ENCODE measurements around the gene KIZ. TPM values are rescaled to one million over a fixed set of nuclear protein-coding genes. Genes with fewer than 3 reads are reported as not detected.

Gene KIZ
- total and polyA plus RNA-seq, 2 experiments from 2014 or later = 58.3 to 63.6 TPM

- Mint-ChIP-seq H3K36me3 (ENCODE audit: low read depth) (peaks cover 18% of the 10 kb centered on the region), H3K27me3 (ENCODE audit: insufficient read depth, low read depth, poor library complexity) (no peaks in the 10 kb centered on the region), H3K9me3 (no peaks in the 10 kb centered on the region), H3K4me1 (peaks cover 6% of the 10 kb centered on the region; the same call in 2 of the 3 replicates), H3K4me3 (no peak overlapping the region), H3K27ac (no peak overlapping the region)
- 0 out of 2 replicates have a peak overlapping the region, but pooled peaks have one; percentile 66 for H3K27ac ChIP-seq (ENCODE audit: low read depth)
- H4K20me1 ChIP-seq (replicated peaks; ENCODE audit: insufficient read depth) = no peaks in the 10 kb centered on the region
- no peaks in the 10 kb centered on the region for H3F3A ChIP-seq (replicated peaks; ENCODE audit: low read depth)
- peaks cover 11% of the 10 kb centered on the region; the same call in 1 of the 2 replicates for H3K79me2 ChIP-seq (replicated peaks; ENCODE audit: insufficient read depth)
- DNase-seq (ENCODE audit: low spot score) = no peak
- no peak overlapping the region for H3K4me3 ChIP-seq
- no peaks in the 10 kb centered on the region; the same call in none of the 2 replicates for H3K36me3 ChIP-seq (ENCODE audit: insufficient read depth)
- no peak overlapping the region for H3K4me2 ChIP-seq
- H2AFZ ChIP-seq = no peak overlapping the region
- TF ChIP-seq STAT1 (IDR thresholded peaks at IDR 0.05; ENCODE audit: unreplicated experiment) (no peak), CREB1 (CRISPR knock-in tag; IDR thresholded peaks at IDR 0.05; ENCODE audit: low read depth) (no peak), ZNF331 (CRISPR knock-in tag; IDR thresholded peaks at IDR 0.05; ENCODE audit: low read depth) (no peak), CTCF (conservative IDR thresholded peaks at IDR 0.05; ENCODE audit: low read depth in 2 of 2) (no peak), JUNB (IDR thresholded peaks at IDR 0.05; ENCODE audit: unreplicated experiment) (no peak), REST (IDR thresholded peaks at IDR 0.05; ENCODE audit: unreplicated experiment) (no peak), EZH2 (IDR thresholded peaks at IDR 0.05; ENCODE audit: low read depth, unreplicated experiment) (no peak), POLR2AphosphoS5 (IDR thresholded peaks at IDR 0.05; ENCODE audit: low read depth) (no peak), EZH2phosphoT487 (IDR thresholded peaks at IDR 0.05; ENCODE audit: unreplicated experiment) (no peak), ZNF114 (CRISPR knock-in tag; IDR thresholded peaks at IDR 0.05) (no peak), ZNF462 (CRISPR knock-in tag; IDR thresholded peaks at IDR 0.05) (no peak), NANOG (IDR thresholded peaks at IDR 0.05; ENCODE audit: borderline replicate concordance) (no peak)
- no peaks in the 10 kb centered on the region for H3K9me2 ChIP-seq (ENCODE audit: insufficient read depth)
- ATAC-seq = no peak
- peaks cover 7% of the 10 kb centered on the region; the same call in 1 of the 2 replicates for H3K4me1 ChIP-seq (ENCODE audit: insufficient read depth)
- H3K27me3 ChIP-seq (ENCODE audit: insufficient read depth) = no peaks in the 10 kb centered on the region
Measured at GRCh38 chr20:21157006-21157405, 31.1 kb downstream of the KIZ start.

Measured in GM23338 (cell line).